OCI-LY3 (cell line): ENCODE results near the gene CRYBG1.

ENCODE experiments used
- H2AFZ ChIP-seq: fragments of 200-600, 300-600 bp; shearing (Covaris generic); 2 replicates; pipeline ENCODE4 v1.6.0; 2014; ENCODE audit warnings: antibody characterized with exemption, low read depth, low read length
- H3K27ac ChIP-seq: fragments of 200-600, 300-600 bp; sonication (generic); 2 replicates; pipeline ENCODE4 v1.5.1; 2014; ENCODE audit warnings: mild to moderate bottlenecking, low read length, moderate library complexity, mixed read lengths
- H3K27me3 ChIP-seq: fragments of 200-600, 300-600 bp; sonication (generic); 2 replicates; pipeline ENCODE4 v1.6.1; 2014; ENCODE audit warnings: low read depth, low read length, mixed read lengths
- H3K36me3 ChIP-seq: fragments of 200-600, 300-600 bp; sonication (generic); replicated peaks from 2 replicates; pipeline ENCODE3; 2014; ENCODE audit warnings: low read depth, low read length, mixed read lengths
- H3K4me1 ChIP-seq: fragments of 300-600, 200-600 bp; sonication (generic); 2 replicates; pipeline ENCODE4 v1.6.1; 2014; ENCODE audit warnings: low read length, mixed read lengths
- H3K4me2 ChIP-seq: fragments of 200-600, 300-600 bp; sonication (generic); 2 replicates; pipeline ENCODE4 v1.6.1; 2014; ENCODE audit warnings: low read length, mixed read lengths
- H3K4me3 ChIP-seq: fragments of 300-600, 200-600 bp; sonication (generic); 2 replicates; pipeline ENCODE4 v1.5.1; 2014; ENCODE audit warnings: antibody characterized with exemption, mild to moderate bottlenecking, low read length, moderate library complexity
- H3K79me2 ChIP-seq: fragments of 300-600, 200-600 bp; shearing (Covaris generic); 2 replicates; pipeline ENCODE4 v1.6.1; 2014; ENCODE audit warnings: mild to moderate bottlenecking, low read length, mixed read lengths
- H3K9ac ChIP-seq: fragments of 300-600, 200-600 bp; shearing (Covaris generic); 2 replicates; pipeline ENCODE4 v1.6.0; 2014; ENCODE audit warnings: mild to moderate bottlenecking, low read length, moderate library complexity
- H3K9me3 ChIP-seq: fragments of 200-600, 300-600 bp; shearing (Covaris generic); 2 replicates; pipeline ENCODE4 v1.6.1; 2014; ENCODE audit warnings: low read length, mixed read lengths; ENCODE audit not compliant: insufficient read depth
- H4K20me1 ChIP-seq: fragments of 200-600, 300-600 bp; sonication (generic); 2 replicates; pipeline ENCODE4 v1.6.1; 2016; ENCODE audit warnings: low read length, mixed read lengths; ENCODE audit not compliant: insufficient read depth
- EZH2phosphoT487 ChIP-seq: fragments of 200-600 bp; shearing (Covaris generic); IDR thresholded peaks from 2 replicates; pipeline ENCODE4 v1.6.1; 2018; ENCODE audit warnings: antibody characterized with exemption, mixed run types, low read depth
- TF ChIP-seq, protein P1 (sequence below): fragments of 200-600, 300-600 bp; sonication (generic); IDR thresholded peaks from 2 replicates; pipeline ENCODE4 v1.5.1; 2014; ENCODE audit warnings: antibody characterized with exemption, low read length, low read depth

Gene CRYBG1

DNA sequence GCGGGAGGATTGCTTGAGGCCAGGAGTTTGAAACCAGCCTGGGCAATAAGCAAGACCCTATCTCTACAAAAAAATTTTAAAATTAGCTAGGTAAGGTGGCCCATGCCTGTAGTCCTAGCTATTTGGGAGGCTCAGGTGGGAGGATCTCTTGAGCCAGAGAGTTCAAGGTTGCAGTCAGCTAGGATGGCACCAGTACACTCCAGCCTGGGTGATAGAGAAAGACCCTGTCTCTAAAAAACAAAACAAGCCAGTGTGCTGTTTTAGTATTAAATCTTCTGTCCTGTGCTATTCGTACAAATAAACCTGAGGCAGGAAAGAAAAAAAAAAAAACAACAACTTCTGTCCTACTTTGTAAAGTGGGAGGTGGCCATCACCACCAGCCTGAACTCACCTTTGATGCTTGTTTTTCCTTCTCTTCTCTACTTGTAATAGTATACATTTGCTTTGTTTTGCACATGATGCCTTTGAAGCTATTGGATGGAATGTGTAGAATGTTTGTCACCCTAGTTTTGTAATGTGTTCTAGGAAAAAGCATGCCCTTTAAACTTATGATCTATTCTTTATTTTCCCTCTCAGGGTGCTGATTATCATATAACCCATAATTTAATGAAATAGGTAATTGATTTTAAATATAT is 102.5 kb downstream of the CRYBG1 start:
- Histone ChIP-seq H3K9ac (no peak overlapping the region), H3K27me3 (no peaks in the 10 kb centered on the region), H4K20me1 (no peaks in the 10 kb centered on the region), H3K4me2 (no peak overlapping the region), H3K36me3 (no peaks in the 10 kb centered on the region), H3K4me1 (no peaks in the 10 kb centered on the region), H3K4me3 (no peak overlapping the region), H3K27ac (no peak overlapping the region), H3K79me2 (no peaks in the 10 kb centered on the region), H3K9me3 (no peaks in the 10 kb centered on the region), H2AFZ (no peak overlapping the region)
- no peak for TF ChIP-seq EZH2phosphoT487
- TF ChIP-seq, protein P1, sequence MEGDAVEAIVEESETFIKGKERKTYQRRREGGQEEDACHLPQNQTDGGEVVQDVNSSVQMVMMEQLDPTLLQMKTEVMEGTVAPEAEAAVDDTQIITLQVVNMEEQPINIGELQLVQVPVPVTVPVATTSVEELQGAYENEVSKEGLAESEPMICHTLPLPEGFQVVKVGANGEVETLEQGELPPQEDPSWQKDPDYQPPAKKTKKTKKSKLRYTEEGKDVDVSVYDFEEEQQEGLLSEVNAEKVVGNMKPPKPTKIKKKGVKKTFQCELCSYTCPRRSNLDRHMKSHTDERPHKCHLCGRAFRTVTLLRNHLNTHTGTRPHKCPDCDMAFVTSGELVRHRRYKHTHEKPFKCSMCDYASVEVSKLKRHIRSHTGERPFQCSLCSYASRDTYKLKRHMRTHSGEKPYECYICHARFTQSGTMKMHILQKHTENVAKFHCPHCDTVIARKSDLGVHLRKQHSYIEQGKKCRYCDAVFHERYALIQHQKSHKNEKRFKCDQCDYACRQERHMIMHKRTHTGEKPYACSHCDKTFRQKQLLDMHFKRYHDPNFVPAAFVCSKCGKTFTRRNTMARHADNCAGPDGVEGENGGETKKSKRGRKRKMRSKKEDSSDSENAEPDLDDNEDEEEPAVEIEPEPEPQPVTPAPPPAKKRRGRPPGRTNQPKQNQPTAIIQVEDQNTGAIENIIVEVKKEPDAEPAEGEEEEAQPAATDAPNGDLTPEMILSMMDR = no peak

DNA sequence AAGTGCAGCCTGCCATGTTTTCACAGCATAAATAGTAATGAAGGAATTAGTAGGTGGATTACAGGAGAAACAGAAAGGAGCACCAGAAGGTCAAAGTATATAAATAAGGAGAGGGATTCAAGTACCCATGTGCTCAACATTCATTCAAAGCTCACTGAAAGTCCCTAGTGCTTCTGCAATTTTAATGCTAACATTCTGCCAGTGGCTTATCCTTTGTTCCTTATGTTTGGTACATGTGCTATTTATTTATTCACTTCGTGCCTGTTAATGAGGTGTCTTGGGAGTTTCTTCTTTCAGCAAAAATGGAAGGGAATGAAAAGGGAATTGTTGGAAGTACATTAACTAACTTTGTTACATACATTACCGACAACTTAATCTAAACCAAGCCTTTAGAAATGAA is 105.7 kb downstream of the CRYBG1 start:
- Histone ChIP-seq H4K20me1 (no peaks in the 10 kb centered on the region), H3K27ac (no peak overlapping the region), H3K27me3 (no peaks in the 10 kb centered on the region), H3K4me1 (no peaks in the 10 kb centered on the region), H3K4me3 (no peak overlapping the region), H3K4me2 (no peak overlapping the region), H2AFZ (no peak overlapping the region), H3K36me3 (no peaks in the 10 kb centered on the region), H3K9me3 (no peaks in the 10 kb centered on the region), H3K9ac (no peak overlapping the region), H3K79me2 (no peaks in the 10 kb centered on the region)
- TF ChIP-seq, protein P1 = no peak
- no peak for TF ChIP-seq EZH2phosphoT487

DNA sequence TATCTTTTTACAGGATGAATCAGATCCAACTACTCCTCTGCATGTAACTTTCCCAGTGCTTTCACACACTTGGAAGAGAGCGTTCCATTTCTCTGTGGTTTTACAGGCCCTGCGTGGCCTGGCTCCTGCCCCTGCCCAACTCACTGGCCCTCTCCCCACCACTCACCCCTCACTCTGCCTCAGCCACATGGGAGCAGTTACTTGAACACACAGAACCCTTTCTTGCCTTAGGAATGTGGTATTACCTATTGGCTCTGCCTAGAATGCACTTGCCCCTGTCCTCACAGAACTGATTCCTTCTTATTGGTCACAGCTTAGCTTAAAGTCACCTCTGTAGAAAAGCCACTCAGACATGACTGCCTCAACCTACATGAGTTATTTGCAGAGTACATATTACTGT is 108.4 kb downstream of the CRYBG1 start:
- Histone ChIP-seq H3K4me2 (no peak overlapping the region), H3K4me1 (no peaks in the 10 kb centered on the region), H3K9me3 (no peaks in the 10 kb centered on the region), H3K4me3 (no peak overlapping the region), H4K20me1 (no peaks in the 10 kb centered on the region), H3K36me3 (no peaks in the 10 kb centered on the region), H3K79me2 (no peaks in the 10 kb centered on the region), H3K27me3 (no peaks in the 10 kb centered on the region), H3K9ac (no peak overlapping the region), H3K27ac (no peak overlapping the region), H2AFZ (no peak overlapping the region)
- TF ChIP-seq, protein P1 = no peak
- TF ChIP-seq EZH2phosphoT487 = no peak

DNA sequence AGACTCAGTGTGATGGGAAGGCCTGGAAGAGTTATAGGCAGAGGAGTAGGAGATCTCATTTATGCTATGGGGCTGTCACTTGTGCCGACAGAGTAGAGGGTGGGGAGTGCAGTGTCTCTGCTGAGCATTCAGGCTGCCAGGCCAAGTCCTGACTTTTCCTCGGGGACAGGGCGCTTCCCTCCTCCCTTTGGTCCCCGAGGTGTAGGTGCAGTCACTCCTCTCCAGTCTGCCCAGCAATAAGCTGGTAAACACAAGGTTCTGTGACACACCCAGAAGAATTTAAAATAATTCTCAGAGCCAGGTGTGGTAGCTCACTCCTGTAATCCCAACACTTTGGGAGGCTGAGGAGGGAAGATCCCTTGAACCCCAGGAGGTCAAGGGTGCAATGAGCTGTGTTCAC is 109.4 kb downstream of the CRYBG1 start:
- H2AFZ ChIP-seq = no peak overlapping the region
- TF ChIP-seq, protein P1 = no peak
- no peak for TF ChIP-seq EZH2phosphoT487

More for the DNA sequence above, 109.4 kb downstream of the CRYBG1 start:
- H3K27ac ChIP-seq = no peak overlapping the region
- H3K79me2 ChIP-seq = no peaks in the 10 kb centered on the region
- no peaks in the 10 kb centered on the region for H3K36me3 ChIP-seq
- H4K20me1 ChIP-seq = no peaks in the 10 kb centered on the region
- H3K4me3 ChIP-seq = no peak overlapping the region
- H3K9ac ChIP-seq = no peak overlapping the region
- H3K4me1 ChIP-seq = no peaks in the 10 kb centered on the region
- H3K27me3 ChIP-seq = no peaks in the 10 kb centered on the region
- H3K4me2 ChIP-seq = no peak overlapping the region
- no peaks in the 10 kb centered on the region for H3K9me3 ChIP-seq
